Ramos (cell line): ENCODE measurements around the gene HDAC4.

Experiments
- in situ Hi-C: fragments of 300-500 bp; cut with MboI; formaldehyde crosslinking; loops from one replicate; pipeline ENCODE4 v1.14.3; 2022; ENCODE audit warnings: low sequenced_read_pairs; ENCODE audit not compliant: unreplicated experiment

The HDAC4 gene

DNA sequence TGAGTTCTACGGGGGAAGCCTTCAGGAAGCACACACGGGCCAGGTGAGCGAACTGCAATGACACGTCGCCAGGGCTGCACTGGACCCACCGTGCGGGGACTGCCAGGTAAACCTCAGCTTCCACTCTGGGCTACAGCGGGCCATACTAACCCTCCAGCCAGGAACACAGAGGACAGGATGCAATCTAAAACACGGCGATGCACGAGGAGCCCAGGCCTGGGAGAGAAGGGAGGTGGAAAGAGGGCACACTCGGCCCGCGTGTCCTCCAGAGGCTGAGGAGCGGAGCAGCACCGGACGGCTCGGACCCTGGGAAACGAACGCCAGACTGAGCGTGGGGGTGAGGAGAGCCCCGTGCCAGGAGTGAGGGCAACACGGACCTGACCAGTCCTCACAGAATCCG, 69.3 kb downstream of the HDAC4 start:
- in situ Hi-C loops: no loop called here

DNA sequence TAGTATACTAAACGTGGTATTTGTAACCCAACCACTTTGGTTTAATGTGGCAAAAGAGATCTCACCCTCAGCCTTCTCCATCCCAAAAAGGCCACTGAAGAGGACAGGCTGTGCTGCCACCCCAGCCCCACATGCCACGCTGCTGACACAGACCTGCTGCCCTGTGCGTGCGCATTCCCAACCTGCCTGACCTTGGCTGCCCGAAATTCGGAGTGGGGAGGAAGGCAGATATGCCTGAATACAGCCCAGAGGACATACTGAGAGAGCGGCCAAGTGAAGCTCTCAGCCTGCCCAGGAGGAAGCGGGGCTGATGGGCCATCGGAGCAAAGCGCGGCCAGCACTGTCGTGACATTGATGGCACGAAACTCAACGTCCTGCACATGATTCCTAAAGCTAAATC, 70.0 kb downstream of the HDAC4 start:
- in situ Hi-C loops: no loop called here

DNA sequence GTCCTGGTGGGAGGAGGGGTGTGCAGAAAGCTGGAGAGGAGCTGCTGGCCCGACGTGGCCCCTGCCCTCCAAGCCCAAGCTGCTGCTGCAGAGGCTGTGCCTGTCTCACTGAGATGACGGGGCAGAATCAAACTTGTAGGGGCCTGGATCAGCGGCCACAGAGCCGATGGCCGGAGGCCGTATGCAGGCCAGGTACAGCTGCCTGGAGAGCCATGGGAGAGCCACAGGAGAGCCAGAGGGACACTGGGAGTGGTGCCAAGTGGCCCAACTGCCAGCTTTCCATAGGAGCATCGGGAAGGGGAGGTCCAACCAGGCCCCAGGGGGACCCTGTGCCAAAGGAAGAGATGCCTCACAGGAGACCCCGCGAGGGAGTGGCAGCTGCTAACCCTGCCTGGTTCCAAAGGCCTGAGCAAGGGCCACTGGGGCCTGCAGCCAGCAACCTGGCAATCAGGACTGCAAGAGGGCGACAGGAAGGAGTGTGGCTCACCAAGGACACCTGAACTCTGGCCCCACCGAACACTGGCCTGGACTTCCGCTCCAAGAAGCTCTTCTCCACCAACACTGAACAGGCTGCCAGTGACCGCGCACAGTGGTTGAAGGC, 70.7 kb downstream of the HDAC4 start:
- in situ Hi-C loops: no loop called here

DNA sequence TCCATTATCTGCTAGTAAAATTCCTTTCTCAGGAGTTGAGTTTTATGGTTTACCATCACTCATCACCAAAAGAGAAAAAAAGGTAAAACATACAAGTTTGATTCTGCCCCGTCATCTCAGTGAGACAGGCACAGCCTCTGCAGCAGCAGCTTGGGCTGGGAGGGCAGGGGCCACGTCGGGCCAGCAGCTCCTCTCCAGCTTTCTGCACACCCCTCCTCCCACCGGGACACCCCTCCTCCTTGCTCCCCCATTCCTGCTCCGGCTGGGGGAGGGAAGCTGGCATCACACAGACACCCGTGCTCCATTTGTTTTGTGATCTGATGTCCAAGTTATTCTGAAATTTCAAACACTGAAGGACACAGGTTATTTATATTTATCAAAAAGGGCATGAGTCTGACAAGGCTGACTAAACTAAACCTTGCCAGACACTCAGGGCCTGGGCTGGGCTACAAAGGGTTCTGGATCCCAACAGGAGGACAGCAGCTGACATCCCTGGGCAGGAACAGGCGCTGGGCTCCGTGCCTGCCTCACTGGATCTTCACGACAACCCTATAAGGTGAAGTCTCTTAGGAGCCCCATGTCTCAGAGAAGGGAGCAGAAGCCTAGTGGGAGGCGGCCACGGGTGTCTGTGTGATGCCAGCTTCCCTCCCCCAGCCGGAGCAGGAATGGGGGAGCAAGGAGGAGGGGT, 71.4 kb downstream of the HDAC4 start:
- in situ Hi-C loops: no loop called here

DNA sequence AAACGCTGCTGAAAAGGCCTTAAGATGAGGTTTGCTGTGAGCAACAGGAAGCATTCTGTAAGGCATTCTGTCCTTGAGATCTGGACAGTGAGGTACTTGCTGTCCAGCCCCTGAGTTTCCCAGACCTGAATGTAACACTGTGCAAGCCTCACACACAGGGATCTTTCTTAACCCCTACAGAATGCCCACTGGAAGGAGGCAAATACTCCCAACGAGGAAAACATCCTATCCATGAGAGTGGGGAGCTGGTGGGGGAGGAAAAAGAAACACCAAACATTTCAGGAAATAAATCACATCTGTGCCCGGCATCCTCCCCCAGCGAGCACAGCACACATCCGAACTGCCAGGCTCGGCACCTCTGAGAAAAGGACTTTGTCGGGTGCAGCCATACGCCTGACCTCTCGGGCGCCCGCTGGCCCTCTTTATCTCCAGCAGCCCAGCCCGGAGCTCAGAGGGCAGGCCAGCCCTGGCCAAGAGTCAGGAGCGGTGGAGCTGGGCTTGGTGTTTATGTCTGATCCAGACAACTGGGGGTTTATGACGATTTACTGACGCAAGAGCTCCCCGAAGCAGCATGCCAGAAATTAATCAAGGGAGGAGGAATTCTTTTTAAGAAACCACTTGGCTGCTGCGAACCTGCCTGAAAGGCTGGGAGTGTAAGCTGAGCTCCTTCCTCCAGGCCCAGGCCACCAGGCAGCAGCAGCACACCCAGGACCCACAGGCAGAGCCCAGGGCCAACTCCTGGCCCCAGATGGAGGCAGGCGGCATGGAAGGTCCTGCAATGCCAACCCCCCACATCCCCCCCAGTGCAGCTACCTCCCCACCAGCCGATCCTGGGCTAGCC, 72.2 kb downstream of the HDAC4 start:
- in situ Hi-C loops: no loop called here

DNA sequence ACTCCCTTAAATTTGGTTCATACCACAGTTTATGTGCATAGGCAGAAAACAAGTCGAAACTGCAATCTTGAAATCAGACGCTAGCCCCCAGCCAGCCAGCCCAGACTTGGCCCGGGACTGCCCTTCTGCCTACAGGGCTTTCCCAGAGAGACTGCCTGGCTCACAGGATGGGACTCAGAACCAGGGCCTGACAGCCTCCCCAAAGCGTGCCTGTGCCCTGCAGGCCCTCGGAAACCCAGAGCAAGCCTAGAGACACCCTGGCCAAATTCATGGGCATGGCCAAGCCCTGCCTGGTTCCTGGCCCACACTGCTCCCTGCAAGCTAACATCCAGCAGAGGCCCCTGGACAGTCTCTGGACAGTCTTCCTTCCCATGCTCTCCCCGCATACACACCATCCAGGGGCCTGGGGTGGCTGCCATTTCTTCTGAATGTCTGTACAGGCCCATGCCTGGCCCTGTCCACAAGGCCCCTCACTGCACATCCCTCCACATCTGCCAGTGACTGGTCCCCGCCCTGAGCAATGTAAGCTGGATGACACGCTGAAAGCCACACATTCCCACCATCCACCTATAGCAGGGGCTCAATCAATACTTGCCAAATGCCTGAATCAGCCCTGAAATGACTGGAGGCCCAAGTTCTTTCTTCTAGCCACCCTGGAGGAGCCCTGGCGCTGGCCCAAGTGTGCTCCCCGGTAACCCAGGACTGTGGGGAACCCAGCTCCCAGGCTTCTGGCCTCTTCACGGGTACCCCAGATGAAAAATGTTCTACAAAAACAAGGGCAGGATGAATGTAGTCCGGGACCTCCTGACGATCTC, 73.1 kb downstream of the HDAC4 start:
- in situ Hi-C loops: no loop called here

DNA sequence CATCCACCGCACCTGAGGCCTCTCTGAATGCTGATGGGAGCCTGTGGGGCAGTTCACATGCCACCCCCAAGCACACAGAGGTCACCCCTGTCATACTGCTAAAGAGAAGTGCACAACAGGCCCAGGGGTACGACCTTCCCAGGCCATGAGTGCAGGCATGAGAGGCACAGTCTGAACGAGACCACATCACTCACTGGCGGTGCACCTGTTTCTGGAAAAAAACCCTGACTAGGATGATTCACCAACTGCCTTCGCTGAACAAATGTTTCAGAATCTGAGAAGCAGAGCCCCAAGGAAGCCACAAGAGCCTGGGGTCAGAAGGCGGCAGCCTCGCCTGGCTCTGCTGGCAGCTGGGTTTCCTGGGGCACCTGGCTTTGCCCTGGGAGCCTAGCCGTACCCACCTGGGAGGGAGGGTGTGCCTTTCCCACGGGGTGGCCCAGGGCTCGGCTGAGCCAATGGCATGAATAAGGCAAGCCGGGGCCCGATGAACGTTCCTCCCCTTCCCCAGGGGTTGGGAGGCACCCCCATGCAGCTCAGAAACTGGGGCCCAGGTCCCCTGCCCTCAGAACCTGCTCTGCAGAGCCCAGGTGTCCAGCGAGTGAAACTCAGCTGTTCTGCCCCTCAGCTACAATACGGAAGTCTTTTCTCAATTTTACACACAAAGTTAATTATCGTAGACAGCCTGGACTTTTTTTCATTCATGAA, 73.8 kb downstream of the HDAC4 start:
- in situ Hi-C loops: no loop called here

DNA sequence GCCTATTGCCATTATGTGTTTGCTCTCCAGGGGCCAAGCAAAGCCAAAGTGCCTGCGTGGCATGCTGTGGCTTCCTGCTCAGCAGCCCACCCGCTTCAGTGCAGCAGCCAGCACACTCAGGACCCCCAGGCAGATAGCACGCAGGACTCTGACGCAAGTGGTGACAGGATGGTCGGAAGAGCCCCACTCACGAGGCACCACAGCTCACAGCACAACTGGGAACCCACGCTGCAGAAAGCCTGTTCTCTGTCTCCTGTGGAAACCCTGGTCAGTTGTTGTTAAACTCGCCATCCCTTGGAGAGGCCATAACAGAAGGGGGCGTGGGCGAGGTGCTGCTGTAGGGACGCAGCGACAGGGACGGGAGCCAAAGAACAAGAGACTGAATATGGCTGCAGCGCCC, 76.4 kb downstream of the HDAC4 start:
- in situ Hi-C loops: no loop called here

DNA sequence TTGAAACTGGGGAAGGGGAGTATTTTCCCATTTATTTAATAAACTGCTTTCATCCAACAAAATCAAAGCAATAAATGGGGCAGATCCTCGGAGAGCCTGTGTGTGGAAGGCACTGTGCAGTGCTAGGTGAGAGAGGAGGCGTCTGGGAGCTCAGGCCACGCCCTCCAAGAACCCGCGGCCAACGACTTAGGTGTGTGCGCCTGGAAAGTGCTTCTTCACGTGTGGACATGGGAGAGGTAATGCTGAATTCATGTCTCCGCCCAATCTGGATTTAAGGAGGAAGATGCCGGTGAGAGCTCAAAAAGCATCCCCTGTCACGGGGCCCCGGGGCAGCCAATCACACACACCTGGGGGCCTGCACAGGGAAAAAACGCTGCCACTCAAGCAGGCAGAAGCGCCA, 77.4 kb downstream of the HDAC4 start:
- in situ Hi-C loops: no loop called here

DNA sequence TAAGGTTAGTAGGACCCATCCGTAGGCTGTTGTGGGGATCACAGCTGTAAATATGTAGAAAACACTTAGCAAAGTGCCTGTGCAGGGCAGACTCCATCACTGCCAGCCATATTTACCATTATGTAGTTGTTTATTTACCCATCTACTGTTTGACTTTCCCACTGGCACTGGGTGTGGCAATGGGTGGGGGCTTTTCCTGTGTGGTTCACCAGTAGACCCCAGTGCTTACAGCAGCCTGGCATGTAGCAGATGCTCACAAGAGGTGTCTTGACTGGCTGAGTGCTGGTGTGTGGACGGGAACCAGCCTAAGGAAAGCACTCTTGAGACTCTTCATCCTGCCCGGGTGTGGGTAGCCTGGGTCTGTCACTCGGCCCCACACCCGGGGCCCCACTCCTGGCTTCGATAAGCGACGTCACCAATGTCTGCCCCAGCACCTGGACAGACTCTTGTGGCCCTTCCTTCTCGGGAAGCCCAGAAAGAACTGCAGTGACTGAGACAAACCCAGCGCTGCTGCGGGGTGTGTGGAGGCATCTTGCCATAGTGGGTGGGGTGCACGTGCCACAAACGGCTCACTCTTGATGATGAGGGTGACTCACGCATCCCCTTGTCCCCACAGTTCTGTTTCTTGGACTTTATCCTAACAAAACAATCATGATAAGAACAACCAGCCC, 78.3 kb downstream of the HDAC4 start:
- in situ Hi-C loops: no loop called here

DNA sequence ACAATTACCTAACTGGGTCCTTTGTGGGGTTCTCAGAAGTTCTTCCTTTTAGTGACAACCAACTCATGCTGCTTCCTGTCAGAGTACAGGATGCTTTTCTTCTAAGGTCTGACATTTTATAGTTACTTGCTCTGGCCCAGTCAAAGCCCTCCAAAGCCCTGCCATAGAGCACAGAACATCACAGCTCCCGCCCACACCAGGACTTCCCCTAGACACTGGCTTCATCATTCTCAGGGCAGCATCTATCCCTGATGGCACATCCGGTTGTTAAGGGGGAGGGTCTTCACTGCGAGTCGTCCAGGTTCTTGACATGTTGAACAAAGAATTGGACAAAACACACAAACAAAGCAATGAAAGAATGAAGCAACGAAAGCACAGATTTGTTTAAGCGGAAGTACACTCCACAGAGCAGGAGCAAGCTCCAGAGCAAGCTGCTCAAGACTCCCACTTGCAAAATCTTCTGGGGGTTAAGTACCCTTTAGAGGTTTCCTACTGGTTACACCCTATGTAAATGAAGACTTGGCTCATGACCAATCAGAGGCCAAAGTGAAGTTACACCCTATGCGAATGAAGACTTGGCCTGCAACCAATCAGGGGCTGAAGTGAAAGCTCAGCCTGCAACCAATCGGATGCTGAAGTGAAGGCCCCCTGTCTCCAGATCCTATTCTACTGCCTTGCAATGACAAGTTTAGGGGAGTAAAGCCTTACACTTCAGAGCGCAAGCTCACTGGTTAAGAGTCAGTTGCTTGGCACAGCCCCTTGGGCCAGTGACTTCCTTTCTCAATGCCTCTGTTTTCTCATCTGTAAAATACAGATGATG, 79.0 kb downstream of the HDAC4 start:
- in situ Hi-C loops: no loop called here

DNA sequence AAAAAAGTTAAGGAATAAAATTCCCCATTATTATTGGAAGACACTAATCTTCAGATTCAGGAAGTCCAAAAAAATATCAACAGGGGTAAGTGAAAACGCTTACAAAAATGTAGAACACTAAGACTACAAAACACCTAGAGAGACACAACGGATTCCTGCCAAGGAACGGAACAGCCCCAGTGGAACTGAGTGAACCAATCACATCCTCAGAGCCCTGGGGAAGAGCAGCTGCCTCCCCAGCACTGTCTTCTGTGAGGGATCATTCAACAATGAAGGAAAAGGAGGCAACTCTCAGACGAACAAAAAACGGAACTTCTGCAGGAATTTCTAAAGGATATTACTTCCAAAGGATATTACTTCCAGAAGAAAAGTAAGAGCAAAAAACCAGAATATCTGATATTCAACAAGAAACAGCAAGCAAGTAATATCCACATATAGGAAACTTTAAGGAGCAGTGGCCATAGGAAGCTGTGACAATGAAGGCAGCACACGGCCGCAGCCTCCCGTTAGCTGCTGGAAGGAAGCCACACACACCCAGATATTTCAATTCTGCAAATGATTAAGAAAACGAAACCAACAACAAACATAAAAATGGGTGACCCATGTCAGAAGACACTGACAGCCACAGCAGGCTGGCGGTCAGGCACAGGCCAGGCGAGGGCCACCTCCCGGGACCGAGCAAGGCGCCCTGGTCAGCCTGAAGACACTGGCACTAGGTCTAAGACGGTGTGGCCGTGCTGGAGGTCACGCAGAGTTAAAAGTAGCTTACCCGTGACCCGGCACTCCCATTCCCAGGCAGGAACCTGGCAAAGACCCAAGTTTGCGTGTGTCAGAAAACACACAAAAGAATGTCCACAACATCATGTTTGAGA, 81.8 kb downstream of the HDAC4 start:
- in situ Hi-C loops: no loop called here

DNA sequence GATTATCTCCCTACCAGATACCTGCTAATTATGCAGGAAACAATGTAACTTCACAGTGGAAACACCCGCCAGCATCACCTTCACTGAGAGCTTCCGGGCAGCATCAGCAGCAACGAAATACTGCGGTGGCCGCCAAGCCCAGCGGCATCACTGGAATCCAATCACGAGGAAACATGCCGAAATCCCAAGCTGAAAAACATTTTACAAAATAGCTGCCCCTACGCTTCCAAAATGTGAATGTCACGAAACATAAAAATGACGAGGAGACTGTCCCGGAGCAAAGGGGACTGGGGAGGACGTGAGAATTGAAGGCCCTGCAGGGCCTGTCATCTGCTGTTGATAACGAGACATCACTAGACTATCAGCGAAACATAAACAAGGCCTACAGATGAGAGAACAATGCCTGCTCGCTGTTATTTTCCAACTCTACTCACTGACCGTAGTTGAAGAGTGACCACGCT, 82.6 kb downstream of the HDAC4 start:
- in situ Hi-C loops: no loop called here

DNA sequence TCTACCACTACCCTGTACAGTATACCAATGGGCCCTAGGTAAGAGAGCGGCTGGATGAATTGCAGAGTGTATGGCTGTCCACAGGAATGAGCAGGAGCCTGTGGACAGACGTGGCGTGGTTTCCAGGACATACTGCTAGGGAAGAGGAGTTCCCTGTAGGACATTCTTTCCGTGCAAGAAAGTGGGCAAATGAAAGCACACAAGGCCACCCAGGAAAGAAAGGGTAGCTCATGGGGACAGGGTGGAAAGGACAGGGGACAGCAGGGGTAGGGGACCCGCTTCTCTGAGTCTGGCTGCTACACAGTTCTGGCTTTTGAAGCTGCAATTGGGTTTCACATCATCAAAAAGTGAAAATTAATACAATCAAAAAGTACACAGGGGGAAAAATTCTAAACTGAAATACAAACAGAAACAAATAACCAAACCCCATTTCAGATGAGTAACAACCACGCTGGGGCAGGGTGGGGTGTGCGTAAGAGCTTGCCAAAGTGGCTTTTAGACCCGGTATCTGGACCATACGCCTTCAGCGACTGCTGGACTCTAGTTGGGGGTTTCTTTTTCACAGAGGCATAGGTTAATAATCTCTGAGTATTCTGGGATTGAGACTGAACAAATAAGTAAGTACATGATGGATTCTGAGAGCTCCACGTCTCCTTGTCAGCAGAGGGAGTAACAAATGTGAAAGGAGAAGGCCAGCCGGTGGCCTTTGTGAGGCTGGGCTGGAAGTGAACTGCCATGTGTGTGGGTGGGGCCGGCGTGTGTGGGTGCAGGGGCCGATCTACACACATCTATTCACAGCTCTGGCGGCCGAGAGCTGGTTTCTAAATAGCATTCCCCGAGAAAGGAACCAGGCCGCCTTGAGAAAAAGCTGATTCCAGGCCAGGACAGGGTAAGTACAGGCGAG, 84.0 kb downstream of the HDAC4 start:
- in situ Hi-C loops: no loop called here

DNA sequence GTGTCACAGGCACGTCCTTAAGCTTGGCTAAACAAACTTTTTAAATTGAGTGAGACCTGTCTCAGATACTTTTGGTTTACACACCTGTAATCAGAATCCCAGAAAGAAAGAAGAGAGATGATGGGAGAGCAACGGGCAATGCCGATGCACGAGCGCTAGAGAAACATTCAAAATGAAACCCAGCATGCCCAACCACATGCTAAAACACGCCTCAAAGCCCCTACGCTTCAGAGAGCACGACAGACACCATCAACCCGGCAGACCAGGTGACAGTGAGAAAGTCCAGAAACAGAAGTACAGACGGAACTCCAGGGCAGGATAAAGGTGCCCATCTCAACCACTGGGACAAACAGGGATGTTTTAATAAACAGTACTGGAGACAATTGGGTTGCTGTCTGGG, 85.5 kb downstream of the HDAC4 start:
- in situ Hi-C loops: no loop called here

DNA sequence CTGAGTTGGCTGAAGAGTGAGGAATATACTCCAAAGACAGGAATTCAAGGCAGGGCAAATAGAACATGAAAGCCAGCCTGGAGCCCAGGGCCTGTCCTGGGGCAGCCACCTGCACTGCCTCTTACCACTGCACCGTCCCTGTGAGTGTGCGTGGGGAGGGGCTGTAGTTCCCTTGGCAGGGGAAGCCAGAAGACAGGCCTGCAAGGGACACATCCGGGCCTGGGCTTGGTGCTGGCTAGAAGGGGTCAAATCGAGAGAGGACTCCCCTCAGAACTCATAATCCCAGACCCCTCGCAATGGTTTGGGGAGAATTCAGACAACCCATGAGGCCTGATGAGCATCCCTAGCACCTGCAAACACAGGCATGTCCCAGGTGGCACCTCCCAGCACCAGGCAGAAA, 87.0 kb downstream of the HDAC4 start:
- in situ Hi-C loops: no loop called here
